ENCODE data around the gene GALK1. TPM values are rescaled to one million over a fixed set of nuclear protein-coding genes. Genes with fewer than 3 reads are reported as not detected.
A peak's percentile ranks its signal among the peaks of the same experiment; 100 is the strongest.

GALK1 gene
- total and polyA plus RNA-seq, 2 of the 13 experiments (the other 11 are each of a cell fraction or from before 2014, with no cell fraction given): 59.9 to 93.6 TPM

GRCh38 chr17:75795820-75796607 lies 31.0 kb upstream of the GALK1 start (continued):
- TF ChIP-seq ATF7 (IDR thresholded peaks at IDR 0.05): peak; percentile 63
- TF ChIP-seq ATF7 (CRISPR knock-in tag; IDR thresholded peaks at IDR 0.05): no peak
- TF ChIP-seq PHF21A (CRISPR knock-in tag; IDR thresholded peaks at IDR 0.05): no peak
- TF ChIP-seq ZNF264 (CRISPR knock-in tag; IDR thresholded peaks at IDR 0.05): peak; percentile 47; the same call in 1 of the 2 replicates
- TF ChIP-seq ZBTB38 (CRISPR knock-in tag; IDR thresholded peaks at IDR 0.05): peak; percentile 62
- 0 out of 2 replicates have a peak, but pooled peaks have one; percentile 29 for TF ChIP-seq SAP130 (CRISPR knock-in tag; IDR thresholded peaks at IDR 0.05; ENCODE audit: low read depth)
- peak; percentile 2 for TF ChIP-seq ASH2L (IDR thresholded peaks at IDR 0.05; ENCODE audit: insufficient read length, low read depth, low read length)
- 0 out of 4 replicates have a peak, but pooled peaks of 1 of the 2 experiments have one; percentile 9 for TF ChIP-seq NR2F1 (CRISPR knock-in tag; IDR thresholded peaks at IDR 0.05)
- no peak for TF ChIP-seq LRRFIP1 (CRISPR knock-in tag; conservative IDR thresholded peaks at IDR 0.05)
- TF ChIP-seq NR2F6 (IDR thresholded peaks at IDR 0.05): 0 out of 2 replicates have a peak, but pooled peaks have one; percentile 23
- TF ChIP-seq NR2F6 (CRISPR knock-in tag; IDR thresholded peaks at IDR 0.05): no peak
- peak; percentile 46 for TF ChIP-seq HNF4A (CRISPR knock-in tag; IDR thresholded peaks at IDR 0.05)
- TF ChIP-seq POLR2AphosphoS2 (IDR thresholded peaks at IDR 0.05; ENCODE audit: low read depth, low read length): no peak
- peak; percentile 73 for TF ChIP-seq ZMYM3 (CRISPR knock-in tag; IDR thresholded peaks at IDR 0.05)
- TF ChIP-seq HDAC2 (CRISPR knock-in tag; IDR thresholded peaks at IDR 0.05): 0 out of 2 replicates have a peak, but pooled peaks have one; percentile 43
- no peak for TF ChIP-seq PRMT3 (CRISPR knock-in tag; IDR thresholded peaks at IDR 0.05; ENCODE audit: borderline replicate concordance, low read depth)
- peak; percentile 96 for TF ChIP-seq ZNF460 (CRISPR knock-in tag; IDR thresholded peaks at IDR 0.05; ENCODE audit: borderline replicate concordance)
- no peak for TF ChIP-seq AHR (CRISPR knock-in tag; IDR thresholded peaks at IDR 0.05)
- TF ChIP-seq ZNF574 (CRISPR knock-in tag; IDR thresholded peaks at IDR 0.05): 0 out of 2 replicates have a peak, but pooled peaks have one; percentile 31
- 0 out of 2 replicates have a peak, but pooled peaks have one; percentile 28 for TF ChIP-seq CEBPB (IDR thresholded peaks at IDR 0.05; ENCODE audit: borderline replicate concordance, low read depth, low read length)
- TF ChIP-seq AGO2 (optimal IDR thresholded peaks at IDR 0.05; ENCODE audit: low read depth, low read length): no peak
- TF ChIP-seq CHD4 (IDR thresholded peaks at IDR 0.05; ENCODE audit: borderline replicate concordance, low read length): no peak
- TF ChIP-seq ZBTB43 (CRISPR knock-in tag; conservative IDR thresholded peaks at IDR 0.05): no peak
- no peak for TF ChIP-seq NCOA5 (CRISPR knock-in tag; IDR thresholded peaks at IDR 0.05)
- TF ChIP-seq CEBPG (CRISPR knock-in tag; IDR thresholded peaks at IDR 0.05): peak; percentile 48; the same call in 1 of the 2 replicates

All from HepG2 (cell line).